GM12891 (cell line): Measurements from ENCODE around the gene TMTC4.
"Not testable (repeated sequence)": the region's sequence is repeated elsewhere in the genome, so short reads cannot be mapped to it uniquely, and the experiment has no call there.

ENCODE experiments used
- DNase-seq: peaks from one replicate; pipeline ENCODE4 v3.0.0; 2011; ENCODE audit warnings: low spot score; ENCODE audit not compliant: insufficient read length
- FAIRE-seq: peaks from 2 replicates; lab custom pipeline; 2011; peaks lifted over from hg19 to GRCh38; lab: Jason Lieb, UNC
- PAX5 ChIP-seq: IDR thresholded peaks from 2 replicates; pipeline ENCODE4 v1.6.1; 2011; ENCODE audit warnings: low read length, moderate library complexity, mild to moderate bottlenecking; ENCODE audit not compliant: insufficient read depth, severe bottlenecking
- POLR2A ChIP-seq: IDR thresholded peaks from 2 replicates; pipeline ENCODE4 v1.6.1; 2011; ENCODE audit warnings: low read depth, low read length, control low read depth
- POLR2AphosphoS5 ChIP-seq: IDR thresholded peaks from 2 replicates; pipeline ENCODE4 v1.6.1; 2011; ENCODE audit warnings: low read depth, low read length, control low read depth
- POU2F2 ChIP-seq: IDR thresholded peaks from 2 replicates; pipeline ENCODE4 v1.6.1; 2011; ENCODE audit warnings: low read depth, mild to moderate bottlenecking, control low read depth, low read length, moderate library complexity
- SPI1 ChIP-seq: IDR thresholded peaks from 2 replicates; pipeline ENCODE4 v1.6.1; 2011; ENCODE audit warnings: low read depth, low read length, control low read depth
- TAF1 ChIP-seq: IDR thresholded peaks from 2 replicates; pipeline ENCODE4 v1.6.1; 2011; ENCODE audit warnings: low read depth, low read length, control low read depth

The TMTC4 gene

DNA sequence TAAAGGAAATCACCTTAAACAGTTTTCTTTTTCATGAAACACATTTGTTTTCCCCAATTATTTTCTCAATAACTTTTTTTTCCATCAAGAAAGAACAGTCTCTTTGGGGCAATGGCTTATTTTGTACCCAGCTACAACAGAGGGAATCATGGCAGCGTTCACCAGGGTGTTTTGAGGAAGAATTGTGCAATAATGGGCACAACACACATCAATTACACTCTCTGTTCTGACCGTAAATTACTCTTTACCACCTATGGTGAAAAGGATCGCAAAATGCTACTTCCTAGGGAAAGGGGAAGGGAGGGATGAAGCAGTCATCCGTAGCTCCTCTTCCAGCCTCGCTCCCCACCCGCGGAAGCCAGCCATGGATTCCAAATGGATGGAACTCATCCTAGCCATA is 38.6 kb downstream of the TMTC4 start:
- TF ChIP-seq TAF1, result no peak
- TF ChIP-seq POLR2AphosphoS5, result no peak
- TF ChIP-seq POLR2A, result no peak
- no peak for TF ChIP-seq PAX5
- TF ChIP-seq POU2F2, result no peak
- TF ChIP-seq SPI1, result no peak
- no peak for FAIRE-seq
- DNase-seq, result no peak

GRCh38 chr13:100634696-100635095 is 39.9 kb downstream of the TMTC4 start:
- DNase-seq, result no peak
- no peak for FAIRE-seq

GRCh38 chr13:100633461-100633860 is 41.1 kb downstream of the TMTC4 start:
- DNase-seq (no peak), FAIRE-seq (no peak)
- TF ChIP-seq SPI1, result no peak
- TF ChIP-seq POU2F2, result no peak

More at GRCh38 chr13:100634696-100635095, 39.9 kb downstream of the TMTC4 start:
- TF ChIP-seq PAX5 (no peak), SPI1 (no peak), POU2F2 (no peak), POLR2A (no peak), TAF1 (no peak), POLR2AphosphoS5 (no peak)

- TF ChIP-seq POU2F2, result no peak
- no peak for TF ChIP-seq POLR2AphosphoS5
- TF ChIP-seq PAX5, result no peak
- TF ChIP-seq POLR2A, result no peak
- no peak for TF ChIP-seq SPI1
- TF ChIP-seq TAF1, result no peak
- FAIRE-seq (no peak), DNase-seq (no peak)
Measured at GRCh38 chr13:100630555-100630954, 44.0 kb downstream of the TMTC4 start.

DNA sequence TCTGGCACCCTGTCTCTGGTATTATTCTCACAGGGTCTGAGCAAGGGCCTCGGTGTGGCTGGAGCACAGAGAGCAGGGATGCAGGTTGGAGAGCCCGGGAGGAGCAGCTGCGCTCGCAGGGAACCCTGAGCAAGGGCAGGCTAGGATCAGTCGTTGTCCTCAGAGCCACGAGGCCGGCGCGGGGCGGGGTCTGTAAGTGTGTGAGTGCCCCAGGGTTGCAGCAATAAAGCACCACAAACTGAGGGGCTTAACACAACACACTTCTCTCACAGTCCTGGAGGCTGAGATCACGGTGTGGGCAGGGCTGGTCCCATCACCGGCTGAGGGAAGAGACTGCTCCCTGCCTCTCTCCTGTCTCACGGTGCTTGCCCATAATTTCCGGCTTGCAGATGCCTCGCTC is 47.5 kb downstream of the TMTC4 start:
- no peak for FAIRE-seq
- DNase-seq, result no peak
- no peak for TF ChIP-seq POLR2A
- no peak for TF ChIP-seq POLR2AphosphoS5
- TF ChIP-seq PAX5, result no peak
- no peak for TF ChIP-seq SPI1
- no peak for TF ChIP-seq POU2F2
- no peak for TF ChIP-seq TAF1

DNA sequence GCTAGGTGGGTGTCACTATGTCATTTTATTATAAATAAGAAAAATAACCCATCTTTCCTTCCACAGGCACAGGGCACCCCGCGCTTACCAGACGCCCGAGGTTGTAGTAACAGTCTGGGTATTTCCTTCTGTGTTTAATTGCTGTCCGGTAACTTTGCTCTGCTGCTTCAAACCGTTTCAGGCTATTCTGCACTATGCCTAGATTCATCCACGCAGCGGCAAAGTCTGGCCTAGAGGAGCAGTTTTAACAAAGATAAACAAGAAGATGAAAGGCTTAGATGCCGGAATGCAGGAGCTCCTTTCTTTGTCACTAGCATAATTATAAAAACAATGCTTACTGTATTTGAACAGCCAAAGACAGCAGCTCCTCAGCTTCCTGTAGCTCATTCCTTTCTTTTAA is 49.1 kb downstream of the TMTC4 start:
- DNase-seq (no peak), FAIRE-seq (no peak)
- TF ChIP-seq TAF1, result no peak
- no peak for TF ChIP-seq PAX5
- no peak for TF ChIP-seq POLR2A
- TF ChIP-seq POLR2AphosphoS5, result no peak
- TF ChIP-seq SPI1, result no peak
- no peak for TF ChIP-seq POU2F2

GRCh38 chr13:100620792-100621191 is 53.8 kb downstream of the TMTC4 start:
- no peak for DNase-seq
- TF ChIP-seq POLR2A, result no peak
- TF ChIP-seq TAF1, result no peak
- no peak for TF ChIP-seq SPI1
- TF ChIP-seq POLR2AphosphoS5, result no peak
- TF ChIP-seq POU2F2, result no peak
- TF ChIP-seq PAX5, result no peak
- no peak for FAIRE-seq

GRCh38 chr13:100619940-100620339 is 54.7 kb downstream of the TMTC4 start:
- no peak for FAIRE-seq
- DNase-seq, result no peak
- TF ChIP-seq POU2F2 (no peak), SPI1 (no peak), POLR2AphosphoS5 (no peak), POLR2A (no peak), PAX5 (no peak), TAF1 (no peak)

GRCh38 chr13:100618897-100619296 is 55.7 kb downstream of the TMTC4 start:
- FAIRE-seq, DNase-seq: not testable (repeated sequence)

- FAIRE-seq, result no peak
- no peak for DNase-seq
- TF ChIP-seq TAF1 (no peak), POLR2AphosphoS5 (no peak), SPI1 (no peak)
Measured at GRCh38 chr13:100613031-100613430, 61.6 kb downstream of the TMTC4 start.
